GM19452 (cell line): ENCODE data around the gene GYS1.
A peak's percentile ranks its signal among the peaks of the same experiment; 100 is the strongest.

Experiments used
- ATAC-seq: cut with Tn5 transposase; IDR thresholded peaks from one replicate; pipeline ENCODE4 v1.9.1; 2021; ENCODE audit not compliant: unreplicated experiment

The GYS1 gene

GRCh38 chr19:48990400-48990799 lies 2.7 kb downstream of the GYS1 start:
- ATAC-seq = no peak

- no peak for ATAC-seq
Measured at GRCh38 chr19:48989701-48990291, 3.3 kb downstream of the GYS1 start.

GRCh38 chr19:48988860-48989259 lies 4.2 kb downstream of the GYS1 start:
- ATAC-seq = no peak

DNA sequence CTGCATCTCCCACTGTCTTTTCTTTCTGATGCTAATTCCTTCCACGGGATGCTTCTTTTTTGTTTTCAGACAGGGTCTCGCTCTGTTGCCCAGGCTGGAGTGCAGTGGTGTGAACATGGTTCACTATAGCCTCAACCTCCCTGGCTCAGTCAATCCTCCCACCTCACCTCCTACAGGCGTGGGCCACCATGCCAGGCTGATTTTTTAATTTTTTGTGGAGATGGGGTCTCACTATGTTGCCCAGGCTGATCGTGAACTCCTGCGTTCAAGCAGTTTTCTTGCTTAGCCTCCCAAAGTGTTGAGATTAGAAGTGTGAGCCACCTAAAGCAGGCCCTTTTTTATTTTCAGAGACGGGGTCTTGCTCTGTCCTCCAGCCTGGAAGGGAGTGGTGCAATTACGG lies 4.8 kb downstream of the GYS1 start:
- ATAC-seq = no peak

GRCh38 chr19:48987323-48987722 lies 5.8 kb downstream of the GYS1 start:
- no peak for ATAC-seq

GRCh38 chr19:48986211-48986610 lies 6.9 kb downstream of the GYS1 start:
- ATAC-seq = no peak

DNA sequence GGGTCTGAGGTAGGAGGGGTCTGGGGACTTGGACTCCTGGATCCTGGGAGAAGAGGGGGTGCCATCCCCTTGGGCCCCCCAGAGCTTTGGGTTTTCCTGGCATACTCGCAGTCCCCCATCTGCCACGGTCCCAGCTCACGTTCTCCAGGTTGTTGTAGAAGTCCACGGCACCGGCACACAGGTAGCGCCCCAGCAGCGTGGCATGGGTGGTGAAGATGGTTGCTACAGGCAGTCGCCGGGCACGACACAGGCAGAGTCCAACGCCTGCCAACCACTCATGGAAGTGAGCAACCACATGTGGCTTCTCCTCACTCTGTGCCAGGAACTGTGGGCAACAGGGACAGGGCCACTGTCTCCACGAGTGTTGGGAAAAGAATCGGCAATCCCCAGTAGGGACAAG lies 7.4 kb downstream of the GYS1 start:
- no peak for ATAC-seq

DNA sequence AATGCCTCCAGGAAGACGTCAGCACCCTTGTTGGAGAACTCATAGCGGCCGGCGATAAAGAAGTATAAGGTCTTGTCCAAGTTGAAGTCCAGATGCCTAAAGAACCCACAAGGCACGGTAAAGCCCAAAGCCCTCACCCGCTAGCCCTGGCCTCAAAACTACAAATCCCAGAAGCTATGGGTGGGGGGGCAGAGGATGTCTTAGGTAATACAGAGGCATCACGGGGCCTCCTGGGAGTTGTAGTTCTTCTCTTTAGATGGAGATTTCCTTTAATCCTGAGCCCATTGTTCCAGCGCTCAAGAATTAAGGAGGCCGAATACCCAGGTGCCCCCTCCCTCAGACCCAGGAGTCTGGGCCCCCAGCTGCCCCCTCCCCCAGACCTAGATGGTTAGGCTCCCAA lies 10.8 kb downstream of the GYS1 start:
- no peak for ATAC-seq

GRCh38 chr19:48977061-48977460 lies 16.0 kb downstream of the GYS1 start:
- ATAC-seq = no peak

DNA sequence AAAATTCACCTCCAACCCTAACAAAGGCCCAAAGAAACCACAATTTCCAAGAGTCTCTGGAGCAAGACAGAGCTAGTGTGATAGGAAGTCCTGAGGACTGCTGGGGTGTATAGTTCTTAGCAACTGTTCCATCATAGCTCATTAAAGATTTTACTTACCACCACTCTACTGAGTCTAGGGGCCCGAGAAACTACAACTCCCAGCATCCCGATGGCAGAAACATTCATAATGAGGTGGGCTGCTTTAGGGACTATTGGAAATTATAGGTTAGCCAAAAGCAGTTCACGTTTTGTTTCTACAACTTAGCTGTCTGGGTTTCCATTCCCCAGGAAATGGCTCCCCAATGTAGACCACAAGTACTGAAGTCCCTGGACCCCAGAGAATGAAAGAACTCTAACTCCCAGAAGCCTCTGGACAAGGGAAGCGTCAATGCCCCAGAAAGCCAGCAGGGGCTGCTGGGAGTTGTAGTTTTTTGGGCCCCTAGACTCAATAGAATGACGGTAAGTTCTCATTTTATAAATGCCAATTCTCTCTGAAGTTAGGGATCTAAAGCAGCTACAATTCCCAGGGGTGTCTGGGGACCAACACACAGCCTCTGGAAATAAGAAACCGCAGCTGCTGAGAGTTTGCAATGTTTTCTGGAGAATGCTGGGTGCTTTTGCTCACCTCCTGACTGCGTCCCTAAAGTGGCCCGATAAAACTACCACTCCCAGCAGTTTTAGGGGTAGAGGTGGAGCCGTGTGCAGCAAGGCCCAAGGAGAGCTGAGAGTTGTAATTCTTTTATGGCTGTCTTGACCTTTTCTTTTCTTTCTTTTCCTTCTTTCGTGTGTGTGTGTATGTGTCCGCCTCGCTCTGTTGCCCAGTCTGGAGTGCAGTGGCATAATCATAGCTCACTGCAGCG lies 16.9 kb downstream of the GYS1 start:
- ATAC-seq = no peak

- no peak for ATAC-seq
Measured at GRCh38 chr19:48970923-48971395, 22.1 kb downstream of the GYS1 start.

DNA sequence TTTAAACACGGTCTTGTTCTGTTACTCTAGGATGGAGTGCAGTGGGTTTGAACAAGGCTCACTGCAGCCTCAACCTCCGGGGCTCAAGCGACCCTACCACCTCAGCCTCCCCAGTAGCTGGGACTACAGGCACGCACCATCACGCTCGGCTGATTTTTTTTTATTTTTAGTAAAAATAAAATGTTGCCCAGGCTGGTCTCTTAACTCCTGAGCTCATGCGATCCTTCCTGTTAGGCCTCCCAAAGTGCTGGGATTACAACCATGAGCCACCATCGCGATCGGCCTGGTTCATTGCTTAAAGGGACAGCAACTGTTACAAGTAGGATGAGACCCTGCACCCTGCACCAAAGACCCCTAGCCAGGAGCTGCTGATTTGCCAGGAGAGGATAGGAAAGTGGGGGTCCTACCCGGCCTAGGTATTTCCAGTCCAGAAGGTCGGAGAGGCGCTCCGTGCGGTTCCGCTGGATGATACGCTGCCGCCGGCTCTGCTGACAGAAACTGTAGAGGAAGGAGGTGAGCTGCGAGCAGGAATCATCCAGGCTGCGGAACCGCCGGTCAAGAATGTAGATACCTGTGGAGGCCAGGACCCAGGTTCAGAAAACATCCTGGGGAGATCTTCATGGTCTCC lies 22.9 kb downstream of the GYS1 start:
- ATAC-seq = no peak

DNA sequence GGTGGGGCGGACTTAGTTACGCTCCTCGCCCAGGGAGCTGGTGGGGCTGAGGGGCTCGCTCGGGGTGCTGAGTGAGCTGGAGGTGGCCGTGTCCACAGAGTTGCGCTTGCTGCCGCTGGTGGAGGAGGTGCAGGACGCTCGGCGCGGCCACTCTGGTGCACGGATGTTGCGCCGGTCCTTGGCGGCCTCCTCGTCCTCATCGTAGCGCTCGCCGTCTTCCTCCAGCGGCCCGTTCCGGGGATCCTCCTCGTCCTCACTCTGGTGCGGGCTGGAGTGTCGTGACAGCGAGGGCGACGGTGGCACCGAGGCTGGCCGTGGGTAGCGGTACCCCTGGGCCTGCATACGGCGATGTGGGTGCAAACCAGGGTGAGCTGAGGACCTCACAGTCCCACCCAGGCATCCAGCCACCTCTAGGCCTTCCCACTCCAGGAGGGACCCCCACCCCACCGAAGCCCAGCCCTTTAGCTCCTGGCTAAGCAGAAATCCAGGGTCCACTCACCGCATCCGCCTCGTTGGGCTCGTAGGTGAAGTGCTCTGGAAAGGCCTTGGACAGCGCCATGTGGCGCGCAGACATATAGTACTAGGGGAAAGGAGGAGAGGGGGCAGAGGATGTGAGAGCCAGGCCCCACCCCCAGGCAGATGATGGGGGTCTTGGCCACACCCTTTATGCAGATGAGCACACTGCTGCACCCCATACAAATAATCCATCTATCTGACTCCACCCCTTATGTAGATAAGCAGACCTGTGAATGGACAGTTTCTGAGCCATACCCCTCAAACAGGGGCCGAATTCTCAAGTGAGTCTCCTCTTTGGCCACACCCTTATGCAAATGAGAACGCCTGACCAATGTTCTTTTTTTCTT lies 23.6 kb downstream of the GYS1 start:
- ATAC-seq = no peak

GRCh38 chr19:48968813-48969218 lies 24.3 kb downstream of the GYS1 start:
- no peak for ATAC-seq

- ATAC-seq = no peak
Measured at GRCh38 chr19:48968179-48968661, 24.9 kb downstream of the GYS1 start.

DNA sequence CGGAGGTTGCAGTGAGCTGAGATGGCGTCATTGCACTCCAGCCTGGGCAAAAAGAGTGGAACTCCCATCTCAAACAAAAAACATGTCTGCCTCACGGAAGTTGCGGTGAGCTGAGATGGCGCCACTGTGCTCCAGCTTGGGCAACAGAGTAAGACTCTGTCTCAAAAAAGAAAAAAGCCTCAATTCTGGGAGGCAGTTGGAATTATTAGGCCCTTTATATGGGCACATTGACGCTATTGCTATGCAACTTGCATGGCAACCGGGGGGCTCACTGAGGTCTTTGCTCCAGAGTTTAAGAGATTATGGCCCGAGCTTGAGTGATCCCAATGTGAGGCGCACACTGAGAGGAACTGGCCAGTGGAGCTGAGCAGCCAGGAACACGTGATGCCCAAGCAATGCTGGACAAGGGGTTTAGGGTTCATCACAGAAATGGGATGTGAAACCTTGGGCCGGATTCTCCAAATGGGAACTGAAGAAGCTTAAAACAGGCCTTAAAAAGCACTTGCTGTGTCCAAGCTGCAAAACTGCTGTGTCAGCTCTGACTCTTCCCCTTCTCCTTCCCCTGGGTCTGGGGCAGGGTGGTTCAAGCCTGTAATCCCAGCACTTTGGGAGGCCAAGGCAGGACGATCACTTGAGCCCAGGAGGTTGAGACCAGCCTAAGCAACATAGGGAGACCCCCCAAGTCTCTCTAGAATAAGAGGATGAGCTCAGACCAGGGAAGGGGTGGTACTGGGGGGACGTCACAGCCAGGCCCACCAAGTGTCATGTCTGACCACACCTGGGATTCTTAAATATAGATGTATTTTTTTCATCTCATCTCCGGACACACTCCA lies 25.5 kb downstream of the GYS1 start:
- ATAC-seq = no peak

- ATAC-seq = no peak
Measured at GRCh38 chr19:48966541-48967345, 26.4 kb downstream of the GYS1 start.

- ATAC-seq = peak; percentile 35
Measured at GRCh38 chr19:48965806-48966540, 27.1 kb downstream of the GYS1 start.
